HG03469 (cell line): ENCODE data around the gene NTN3.
"Not testable (repeated sequence)": the region's sequence is repeated elsewhere in the genome, so short reads cannot be mapped to it uniquely, and the experiment has no call there.

Experiments
- ATAC-seq: cut with Tn5 transposase; IDR thresholded peaks from one replicate; pipeline ENCODE4 v1.9.1; 2021; ENCODE audit warnings: mild to moderate bottlenecking, moderate library complexity, moderate number of reproducible peaks; ENCODE audit not compliant: unreplicated experiment

NTN3 gene

GRCh38 chr16:2471016-2471652, at the start of gene NTN3:
TSS of gene NTN3 (plus strand) at chr16:2471297. CDS start at chr16:2471702, 405 bp downstream.
- no peak for ATAC-seq

GRCh38 chr16:2422123-2422867, 48.8 kb upstream of the NTN3 start:
- no peak for ATAC-seq

GRCh38 chr16:2424061-2425007, 46.8 kb upstream of the NTN3 start:
- ATAC-seq = no peak

DNA sequence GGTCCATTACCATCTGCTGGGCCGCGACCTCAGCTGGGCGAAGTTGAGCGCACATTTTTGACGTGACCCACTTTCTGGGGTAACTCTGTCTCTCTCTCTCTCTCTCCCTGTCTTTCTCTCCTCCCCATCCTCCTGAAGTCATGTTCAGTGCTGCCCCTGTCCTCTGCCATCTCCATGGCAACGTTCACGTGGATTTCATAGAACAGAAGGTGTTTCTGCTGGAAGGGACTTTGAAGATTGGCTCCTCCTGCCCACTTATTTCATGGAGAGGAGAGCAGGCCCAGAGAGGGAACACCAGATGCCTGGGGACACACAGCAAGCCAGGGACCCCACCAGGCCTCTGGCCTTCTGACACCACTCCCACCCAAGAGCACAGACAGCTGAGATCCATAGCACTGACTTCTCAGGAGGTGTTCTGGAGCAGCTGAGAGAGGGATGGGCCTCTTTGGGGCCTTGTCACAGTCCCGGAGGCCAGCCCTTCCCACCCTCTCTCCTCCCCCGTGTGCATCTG, 46.0 kb upstream of the NTN3 start:
- ATAC-seq = no peak

GRCh38 chr16:2425825-2426430, 45.2 kb upstream of the NTN3 start:
- no peak for ATAC-seq

DNA sequence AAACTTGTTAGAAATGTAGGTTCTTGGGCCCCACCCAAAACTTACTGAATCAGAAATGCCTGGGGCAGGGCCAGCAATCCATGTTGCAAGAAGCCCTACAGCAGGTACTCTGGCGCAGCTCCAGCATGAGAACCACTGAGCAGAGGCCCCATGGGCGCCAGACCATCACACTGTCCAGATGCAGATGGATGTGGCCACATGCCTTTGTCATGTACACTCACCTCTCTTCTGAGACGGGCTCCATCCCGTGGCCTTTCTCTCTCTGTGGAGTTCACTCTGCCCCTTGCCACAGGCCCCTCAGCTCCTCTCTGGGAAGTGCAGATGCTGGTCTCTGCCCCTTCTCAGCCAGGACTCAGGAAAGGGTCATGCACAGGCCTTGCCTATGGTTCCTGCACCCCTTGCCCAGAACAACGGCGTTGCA, 44.1 kb upstream of the NTN3 start:
- no peak for ATAC-seq

- ATAC-seq = no peak
Measured at GRCh38 chr16:2427526-2427925, 43.6 kb upstream of the NTN3 start.

- peak; percentile 3 for ATAC-seq
Measured at GRCh38 chr16:2428051-2428783, 42.9 kb upstream of the NTN3 start.

DNA sequence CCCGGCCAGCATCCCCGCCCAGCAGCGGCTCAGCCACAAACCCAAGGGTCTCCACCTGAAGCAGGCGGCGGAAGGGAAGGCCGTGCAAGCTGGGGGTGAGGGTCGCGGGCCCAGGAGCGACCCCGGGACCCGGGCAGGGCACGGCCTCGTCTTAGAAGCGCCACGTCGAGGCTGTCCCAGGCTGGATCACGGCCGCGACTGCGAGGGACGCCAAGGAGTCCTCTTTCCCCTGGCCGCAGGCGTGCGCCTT, 42.4 kb upstream of the NTN3 start:
- no peak for ATAC-seq

- ATAC-seq = peak; percentile 57
Measured at GRCh38 chr16:2429034-2429770, 41.9 kb upstream of the NTN3 start, which contains the start of gene CCNF. TSS of gene CCNF (plus strand) at chr16:2429447. CDS start at chr16:2429482, 35 bp downstream.

DNA sequence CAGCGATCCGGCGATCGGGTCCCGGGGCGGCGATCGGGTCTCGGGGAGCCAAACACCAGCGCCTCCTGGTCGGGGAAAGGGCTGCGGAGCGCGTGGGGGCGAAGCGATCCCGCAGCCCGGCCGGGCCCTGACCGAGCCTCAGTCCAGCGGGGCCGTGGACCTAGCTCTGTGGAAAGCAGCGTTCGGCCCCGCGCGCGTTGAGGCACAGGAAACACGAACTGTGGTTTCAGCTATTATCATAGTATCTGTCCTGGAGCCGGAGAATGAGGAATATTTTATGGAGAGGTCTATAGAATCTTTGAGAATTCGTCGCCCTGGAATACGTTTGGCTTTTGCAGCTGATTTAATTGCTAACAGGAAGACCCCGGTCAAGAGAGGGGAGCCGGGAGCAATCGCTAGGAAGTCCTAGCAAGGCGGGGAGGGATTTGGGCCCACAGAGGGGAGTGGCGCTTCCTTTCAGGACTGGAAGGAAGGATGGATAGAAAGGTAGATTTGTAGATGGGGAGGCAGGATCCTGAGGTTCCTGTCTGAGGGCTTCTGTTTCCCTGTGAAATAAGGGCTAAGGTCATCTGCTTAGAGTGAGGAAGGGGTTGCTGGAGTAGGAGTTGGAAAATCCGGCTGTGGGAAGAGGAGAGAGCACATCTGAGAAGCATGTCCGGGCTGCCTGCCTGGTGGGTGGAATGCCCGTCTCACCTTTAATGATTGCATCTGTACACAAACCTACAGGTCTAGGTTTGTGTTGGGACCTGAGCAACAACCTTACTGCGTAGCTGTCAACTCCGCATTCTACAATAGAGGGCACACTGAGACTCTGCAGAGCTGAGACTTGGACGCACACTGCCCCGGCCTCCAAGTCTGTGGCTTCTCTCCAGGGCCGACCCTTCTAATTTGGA, 41.1 kb upstream of the NTN3 start:
- ATAC-seq = no peak

- ATAC-seq = no peak
Measured at GRCh38 chr16:2432286-2432685, 38.8 kb upstream of the NTN3 start.

DNA sequence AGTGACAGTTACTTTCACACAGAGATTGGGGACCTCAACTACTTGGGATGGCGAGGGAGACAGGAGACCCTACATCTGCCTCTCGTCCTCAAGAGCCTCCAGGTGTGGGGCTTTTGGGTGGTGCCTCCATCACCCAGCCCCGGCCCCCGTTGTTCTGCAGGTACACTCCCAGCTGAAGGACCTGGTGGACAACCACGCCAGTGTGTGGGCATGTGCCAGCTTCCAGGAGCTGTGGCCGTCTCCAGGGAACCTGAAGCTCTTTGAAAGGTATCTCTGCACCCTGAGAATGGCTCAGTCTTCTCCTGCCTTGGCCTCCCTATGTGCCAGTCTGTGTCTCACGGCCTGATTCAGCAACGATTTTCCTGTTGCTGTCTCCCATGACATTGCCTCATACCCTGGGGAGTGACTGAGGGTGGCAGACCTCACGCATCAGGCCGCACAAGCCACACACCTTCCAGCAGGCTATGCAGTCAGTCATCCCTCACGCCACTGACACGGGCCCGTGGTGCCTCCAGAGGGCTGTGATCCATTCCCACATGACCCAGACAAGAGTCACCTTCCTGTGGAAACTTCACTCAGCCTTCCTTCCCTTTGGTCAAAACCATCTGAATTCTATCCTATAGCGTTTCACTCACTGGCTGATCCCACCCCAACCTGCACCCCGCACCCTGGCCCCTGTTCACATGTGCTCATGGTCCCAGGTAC, 38.1 kb upstream of the NTN3 start:
- ATAC-seq = no peak

DNA sequence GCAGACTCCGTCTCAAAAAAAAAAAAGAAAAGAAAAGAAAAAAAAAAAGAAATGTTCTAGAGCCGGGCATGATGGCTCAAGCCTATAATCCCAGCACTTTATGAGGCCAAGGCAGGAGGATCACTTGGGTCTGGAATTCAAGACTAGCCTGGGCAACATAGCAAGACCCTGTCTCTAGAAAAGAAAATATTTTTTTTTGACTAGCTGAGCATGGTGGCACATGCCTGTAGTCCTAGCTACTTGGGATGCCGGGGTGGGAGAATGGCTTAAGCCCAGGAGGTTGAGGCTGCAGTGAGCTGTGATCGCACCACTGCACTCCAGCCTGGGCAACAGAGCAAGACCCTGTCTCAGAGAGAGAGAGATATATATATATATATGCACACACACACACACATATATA, 35.9 kb upstream of the NTN3 start:
- not testable (repeated sequence) for ATAC-seq

DNA sequence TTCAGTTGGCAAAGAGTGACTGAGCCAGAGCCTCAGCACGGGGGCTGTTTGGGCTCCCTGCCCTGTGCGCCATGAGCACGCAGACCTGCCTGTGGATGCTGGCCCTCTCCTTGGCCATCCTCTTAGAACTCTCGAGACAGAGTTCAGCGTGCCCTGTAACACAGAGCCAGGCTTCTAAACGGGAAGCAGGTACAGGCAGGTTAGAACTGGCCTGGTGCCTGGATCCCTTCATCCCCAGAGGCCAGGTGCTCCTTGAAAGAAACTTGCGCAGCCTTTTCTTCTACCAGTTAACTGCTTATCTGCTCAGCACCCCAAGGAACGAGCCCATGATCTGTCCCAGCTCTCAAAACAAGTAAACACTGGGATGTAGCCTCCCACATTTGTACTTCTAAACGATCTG, 35.0 kb upstream of the NTN3 start:
- ATAC-seq = no peak

GRCh38 chr16:2437032-2437790, 33.9 kb upstream of the NTN3 start:
- ATAC-seq = no peak

DNA sequence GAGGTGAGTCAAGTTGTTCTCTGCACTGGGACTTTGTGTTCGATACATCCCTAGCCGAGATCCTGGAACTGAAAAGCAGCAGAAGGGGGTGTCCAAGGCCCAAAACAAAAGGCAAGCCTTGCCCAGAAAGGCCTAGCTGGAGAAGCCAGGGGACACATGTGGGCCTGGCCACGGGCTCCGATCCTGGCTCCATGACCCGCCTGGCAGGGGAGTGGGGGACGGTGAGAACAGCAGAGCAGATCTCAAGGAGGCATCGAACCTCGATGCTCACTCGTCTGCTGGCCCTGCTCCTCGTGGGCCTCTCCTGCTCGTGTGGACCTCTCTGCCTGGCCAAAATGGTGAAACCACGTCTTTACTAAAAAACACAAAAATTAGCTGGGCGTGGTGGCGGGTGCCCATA, 33.0 kb upstream of the NTN3 start:
- no peak for ATAC-seq
